Renal cortical epithelial cell (primary cell): Measurements from ENCODE around the gene SPATS2. TPM values are rescaled to one million over a fixed set of nuclear protein-coding genes. Genes with fewer than 3 reads are reported as not detected.
"Not testable (repeated sequence)": the region's sequence is repeated elsewhere in the genome, so short reads cannot be mapped to it uniquely, and the experiment has no call there.

Source experiments
- DNase-seq: peaks from one replicate; pipeline ENCODE4 v3.0.0-alpha.2; 2011; ENCODE audit warnings: low read depth
- total RNA-seq: library from RNA; depleted of rRNA; stranded (reverse); fragments of >200 nt; gene quantifications from 2 replicates; pipeline ENCODE4 v1.2.3, GENCODE V29; 2014

SPATS2 gene
- total RNA-seq, 1 donor from 2014 or later = 42.4 TPM

DNA sequence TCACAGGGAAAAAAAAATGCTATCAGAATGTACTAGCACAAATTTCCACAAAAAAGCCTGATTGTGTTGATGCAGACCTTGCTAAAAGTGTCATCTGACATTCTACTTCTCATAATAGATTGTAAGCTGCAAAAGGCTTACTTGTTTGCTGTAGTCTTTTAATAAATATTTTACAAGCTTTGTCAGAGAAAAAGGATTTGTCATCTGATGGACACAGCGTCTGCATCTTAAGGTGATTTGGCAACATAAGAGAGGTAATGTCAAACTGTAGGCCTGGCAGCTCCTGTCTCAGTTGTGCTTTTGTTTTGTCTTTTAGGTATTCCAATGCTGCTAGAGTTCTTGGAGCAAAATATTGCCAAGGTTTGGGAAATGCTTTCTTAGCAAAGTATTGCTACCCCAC is 145.3 kb downstream of the SPATS2 start:
- DNase-seq = no peak

- peak; percentile 95 for DNase-seq
These were observed 148.0 kb downstream of the SPATS2 start for GRCh38 chr12:49515266-49515665.

- DNase-seq = peak; percentile 55
These were observed 151.8 kb downstream of the SPATS2 start for GRCh38 chr12:49518914-49519573.

DNA sequence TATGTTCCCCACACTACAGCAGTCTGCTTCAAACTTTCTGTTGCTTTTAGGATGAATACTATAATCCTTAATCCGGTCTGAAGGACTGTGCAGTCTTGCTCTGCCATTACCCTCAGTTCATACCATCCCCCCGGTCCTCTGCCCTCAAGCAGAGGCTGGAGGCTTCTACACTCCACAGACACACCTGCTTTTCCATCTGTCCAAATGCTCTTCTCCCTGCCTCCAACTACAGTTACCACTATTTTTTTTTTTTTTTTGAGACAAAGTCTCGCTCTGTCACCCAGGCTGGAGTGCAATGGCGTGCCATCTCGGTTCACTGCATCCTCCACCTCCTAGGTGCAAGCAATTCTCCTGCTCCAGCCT is 152.3 kb downstream of the SPATS2 start:
- no peak for DNase-seq

- no peak for DNase-seq
These were observed 154.1 kb downstream of the SPATS2 start for GRCh38 chr12:49521389-49521788.

DNA sequence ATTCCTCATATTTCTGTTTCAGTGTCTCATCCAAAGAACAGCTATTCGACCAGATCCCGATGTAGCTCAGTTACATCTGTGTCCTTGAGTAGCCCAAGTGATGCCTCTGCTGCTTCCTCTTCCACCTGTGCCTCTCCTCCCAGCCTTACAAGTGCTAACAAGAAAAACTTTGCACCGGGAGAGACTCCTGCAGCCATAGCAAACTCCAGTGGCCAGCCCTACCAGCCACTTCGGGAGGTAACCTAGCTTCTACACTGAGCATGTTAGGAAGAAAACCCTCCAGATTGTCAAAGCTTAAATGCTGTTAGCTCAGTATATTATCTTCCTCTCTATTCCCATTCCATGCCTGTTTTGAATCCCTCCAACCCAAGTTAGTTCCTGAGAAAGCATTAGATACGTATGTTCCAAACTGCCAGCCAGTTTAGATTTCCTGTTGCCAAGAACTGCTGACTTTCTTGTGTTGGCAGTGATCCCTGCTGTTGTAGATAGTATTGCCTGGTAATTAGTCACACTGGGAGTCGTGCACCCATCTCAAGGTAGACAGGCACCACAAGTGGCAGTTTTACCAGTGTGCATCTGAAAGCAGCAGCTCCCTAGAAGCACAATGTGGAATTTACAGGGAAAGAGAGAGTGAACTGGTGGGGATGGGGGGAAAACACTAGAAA is 157.5 kb downstream of the SPATS2 start:
- no peak for DNase-seq

- no peak for DNase-seq
These were observed 158.7 kb downstream of the SPATS2 start for GRCh38 chr12:49525942-49526341.

- peak; percentile 85 for DNase-seq
These were observed 160.3 kb downstream of the SPATS2 start for GRCh38 chr12:49527361-49528130.

DNA sequence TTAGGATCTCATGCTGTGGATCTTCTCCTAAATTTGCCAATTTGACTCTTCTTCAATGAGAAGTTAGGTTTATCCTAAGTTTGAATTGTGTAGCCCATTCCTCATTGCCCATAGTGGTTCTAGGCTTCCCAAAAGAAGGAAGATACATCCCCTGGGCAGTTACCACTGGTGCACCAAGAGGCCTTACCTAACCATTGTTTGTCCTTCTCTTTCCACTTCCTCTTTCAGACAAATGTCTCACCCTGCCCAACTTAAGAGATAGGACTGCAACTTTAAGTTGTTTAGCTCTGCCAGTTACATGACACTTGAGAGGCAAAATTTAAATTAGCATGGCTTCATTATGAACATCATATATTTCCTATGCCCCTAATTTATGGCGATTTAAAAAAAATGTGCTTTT is 162.2 kb downstream of the SPATS2 start:
- DNase-seq = no peak

- no peak for DNase-seq
These were observed 164.5 kb downstream of the SPATS2 start for GRCh38 chr12:49531745-49532144.

DNA sequence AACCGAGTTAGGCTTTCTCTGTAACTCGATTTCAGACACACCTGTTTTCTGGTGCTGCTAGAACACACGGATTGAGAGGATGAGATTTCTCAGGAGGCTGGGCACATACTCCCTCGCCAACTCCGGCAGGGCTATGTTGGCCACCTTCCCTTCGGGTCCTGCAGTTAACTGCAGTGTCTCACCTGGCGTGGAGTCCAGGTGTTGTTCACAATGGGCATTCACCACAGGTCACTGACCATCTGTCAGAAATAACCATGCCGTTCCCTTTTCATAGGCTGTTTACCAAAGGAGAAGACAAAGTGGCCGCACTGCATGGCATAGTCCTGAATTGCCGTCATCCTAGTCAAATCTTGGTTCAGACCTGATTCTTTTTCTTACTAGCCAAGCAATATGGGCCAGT is 166.1 kb downstream of the SPATS2 start:
- no peak for DNase-seq

GRCh38 chr12:49534122-49534521 is 166.9 kb downstream of the SPATS2 start:
- DNase-seq = not testable (repeated sequence)

GRCh38 chr12:49534731-49535278 is 167.5 kb downstream of the SPATS2 start:
- DNase-seq = no peak

DNA sequence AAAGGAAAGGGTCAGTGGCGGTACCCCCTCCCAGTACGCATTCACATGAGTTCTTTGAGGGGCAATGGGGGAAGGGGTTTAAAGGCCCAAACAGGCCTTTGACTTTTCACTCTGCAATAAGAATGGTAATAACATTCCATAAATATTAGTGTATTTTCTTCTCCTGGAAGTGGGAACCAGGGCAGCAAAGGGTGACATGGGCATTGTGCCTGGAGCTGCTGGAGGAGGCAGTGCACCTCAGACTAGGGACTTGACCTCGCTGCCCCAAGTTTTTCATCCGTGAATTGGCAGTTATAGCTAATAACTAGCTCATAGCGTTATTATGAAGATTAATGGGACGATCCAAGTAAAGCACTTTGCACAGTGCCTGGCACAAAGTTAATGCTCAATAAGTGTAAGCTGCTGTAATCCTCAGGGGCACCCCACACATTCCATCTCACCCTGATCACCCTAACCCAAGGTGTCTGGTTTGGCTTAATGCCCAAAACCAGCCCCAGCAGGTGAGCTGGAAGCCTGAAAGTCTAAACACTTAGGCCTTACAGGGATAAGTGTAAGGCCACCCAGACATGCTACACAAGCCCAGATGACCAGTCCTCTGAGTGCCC is 168.8 kb downstream of the SPATS2 start:
- peak; percentile 13 for DNase-seq

- DNase-seq = no peak
These were observed 169.3 kb downstream of the SPATS2 start for GRCh38 chr12:49536526-49537071.

GRCh38 chr12:49537231-49537751 is 170.0 kb downstream of the SPATS2 start:
- DNase-seq = no peak

DNA sequence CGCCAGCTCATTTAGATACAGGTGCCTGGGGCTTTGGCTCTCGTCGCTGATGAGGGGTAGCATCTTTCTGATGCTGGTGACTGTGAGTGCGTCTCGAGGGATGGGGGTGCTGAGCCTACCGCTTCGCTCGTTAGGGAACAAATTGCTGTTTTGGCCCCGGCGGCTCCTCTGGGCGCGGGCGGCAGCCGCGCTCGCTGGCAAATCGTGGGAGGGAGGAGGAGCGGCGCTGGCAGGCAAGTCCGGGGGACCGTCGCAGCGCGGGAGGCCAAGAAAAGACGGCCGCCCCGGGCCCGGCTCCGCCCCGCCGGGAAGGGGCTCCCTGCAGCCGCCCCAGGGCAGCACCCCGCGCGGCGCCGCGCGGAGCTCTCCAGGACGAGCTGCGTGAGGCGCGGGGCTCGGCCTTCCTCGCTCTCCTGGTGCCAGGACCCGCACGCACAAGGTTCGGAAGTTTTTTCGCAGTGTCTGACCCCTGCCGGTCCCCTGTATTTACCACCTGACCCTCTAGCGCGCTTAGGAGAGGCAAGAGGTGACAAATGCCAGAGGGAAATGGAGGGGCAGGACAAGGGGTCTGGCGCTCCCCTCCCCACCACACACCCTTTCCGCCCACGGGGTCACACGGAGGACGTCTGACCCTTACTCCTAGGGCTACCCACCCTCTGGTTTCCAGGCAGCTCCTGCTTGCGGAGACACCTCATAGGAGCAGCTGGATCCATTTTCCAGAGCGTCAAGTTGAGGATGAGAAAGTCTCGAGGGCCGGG is 170.7 kb downstream of the SPATS2 start:
- DNase-seq = no peak

- DNase-seq = peak; percentile 22
These were observed 171.5 kb downstream of the SPATS2 start, which contains the start of gene KCNH3 for GRCh38 chr12:49538510-49539403. Gene KCNH3, plus strand, starts transcription at chr12:49539030. Its CDS starts 387 bp downstream, at chr12:49539417.

- DNase-seq = no peak
These were observed 172.4 kb downstream of the SPATS2 start for GRCh38 chr12:49539406-49540228.
